GM23338 (cell line): ENCODE measurements around the gene RAD51B. TPM values are rescaled to one million over a fixed set of nuclear protein-coding genes. Genes with fewer than 3 reads are reported as not detected.

Experiments used
- ATAC-seq: fragments of 200-7000 bp; cut with Tn5 transposase; 3 replicates; pipeline ENCODE4 v1.9.1; 2020
- DNase-seq: peaks from one replicate; pipeline ENCODE4 v3.0.0-alpha.2; 2015; ENCODE audit warnings: low spot score
- H2AFZ ChIP-seq: fragments of 200-600 bp; sonication (generic); 2 replicates; pipeline ENCODE4 v1.8.0; 2016; ENCODE audit warnings: antibody characterized with exemption, mild to moderate bottlenecking, moderate library complexity
- H3F3A ChIP-seq: fragments of 200-600 bp; sonication (generic); replicated peaks from 2 replicates; pipeline ENCODE4 v1.8.0; 2017; ENCODE audit warnings: antibody characterized with exemption, mixed run types, low read depth
- H3K27ac ChIP-seq: fragments of 200-600 bp; sonication (generic); 2 replicates; pipeline ENCODE4 v1.6.1; 2016; ENCODE audit warnings: low read depth
- H3K27me3 ChIP-seq: fragments of 200-600 bp; sonication (generic); 2 replicates; pipeline ENCODE4 v1.8.0; 2016; ENCODE audit warnings: mild to moderate bottlenecking, mixed run types, moderate library complexity; ENCODE audit not compliant: insufficient read depth
- H3K36me3 ChIP-seq: fragments of 200-600 bp; sonication (generic); 2 replicates; pipeline ENCODE4 v1.8.0; 2016; ENCODE audit warnings: mild to moderate bottlenecking; ENCODE audit not compliant: insufficient read depth
- H3K4me1 ChIP-seq: fragments of 200-600 bp; sonication (generic); 2 replicates; pipeline ENCODE4 v1.8.0; 2016; ENCODE audit warnings: mild to moderate bottlenecking, moderate library complexity; ENCODE audit not compliant: insufficient read depth
- H3K4me2 ChIP-seq: fragments of 200-600 bp; sonication (generic); 2 replicates; pipeline ENCODE4 v1.7.1; 2017; ENCODE audit warnings: mixed run types
- H3K4me3 ChIP-seq: fragments of 200-600 bp; sonication (generic); 2 replicates; pipeline ENCODE4 v1.6.1; 2016; ENCODE audit warnings: mixed run types
- H3K79me2 ChIP-seq: fragments of 200-600 bp; sonication (generic); replicated peaks from 2 replicates; pipeline ENCODE4 v1.8.0; 2017; ENCODE audit warnings: mild to moderate bottlenecking; ENCODE audit not compliant: insufficient read depth
- H3K9me2 ChIP-seq: fragments of 200-600 bp; sonication (generic); 2 replicates; pipeline ENCODE4 v1.8.0; 2017; ENCODE audit not compliant: insufficient read depth
- H4K20me1 ChIP-seq: fragments of 200-600 bp; sonication (generic); replicated peaks from 2 replicates; pipeline ENCODE4 v1.8.0; 2017; ENCODE audit warnings: mild to moderate bottlenecking; ENCODE audit not compliant: insufficient read depth
- H3K27ac Mint-ChIP-seq: 2 replicates; pipeline ENCODE4 v1.8.0; 2020; ENCODE audit warnings: inconsistent platforms, mild to moderate bottlenecking, moderate library complexity, mixed read lengths
- H3K27me3 Mint-ChIP-seq: 3 replicates; pipeline ENCODE4 v1.8.0; 2022; ENCODE audit warnings: low read depth, mild to moderate bottlenecking, moderate library complexity, mixed read lengths, inconsistent platforms; ENCODE audit not compliant: insufficient read depth, poor library complexity
- H3K36me3 Mint-ChIP-seq: 3 replicates; pipeline ENCODE4 v1.8.0; 2021; ENCODE audit warnings: low read depth, mild to moderate bottlenecking, inconsistent platforms, moderate library complexity, mixed read lengths
- H3K4me1 Mint-ChIP-seq: 3 replicates; pipeline ENCODE4 v1.8.0; 2020; ENCODE audit warnings: mild to moderate bottlenecking, inconsistent platforms, mixed read lengths
- H3K4me3 Mint-ChIP-seq: 3 replicates; pipeline ENCODE4 v1.8.0; 2021; ENCODE audit warnings: moderate library complexity, mild to moderate bottlenecking, inconsistent platforms, mixed read lengths
- H3K9me3 Mint-ChIP-seq: 3 replicates; pipeline ENCODE4 v1.8.0; 2020; ENCODE audit warnings: moderate library complexity, mild to moderate bottlenecking, inconsistent platforms, mixed read lengths
- CREB1 ChIP-seq: fragments of 250-450 bp; sonication (Bioruptor Pico); IDR thresholded peaks from 2 replicates; pipeline ENCODE4 v1.5.0; 2020; ENCODE audit warnings: low read depth, mild to moderate bottlenecking, moderate library complexity
- EZH2 ChIP-seq: fragments of 200-600 bp; sonication (generic); IDR thresholded peaks from one replicate; pipeline ENCODE4 v1.8.0; 2017; ENCODE audit warnings: antibody characterized with exemption, mild to moderate bottlenecking, low read depth; ENCODE audit not compliant: unreplicated experiment
- EZH2phosphoT487 ChIP-seq: fragments of 200-600 bp; sonication (generic); IDR thresholded peaks from one replicate; pipeline ENCODE4 v1.8.1; 2018; ENCODE audit warnings: antibody characterized with exemption; ENCODE audit not compliant: unreplicated experiment
- JUNB ChIP-seq: IDR thresholded peaks from one replicate; pipeline ENCODE4 v1.6.1; 2016; ENCODE audit warnings: antibody characterized with exemption; ENCODE audit not compliant: unreplicated experiment
- NANOG ChIP-seq: IDR thresholded peaks from 2 replicates; pipeline ENCODE4 v1.6.1; 2016; ENCODE audit warnings: antibody characterized with exemption, borderline replicate concordance
- POLR2AphosphoS5 ChIP-seq: IDR thresholded peaks from 2 replicates; pipeline ENCODE4 v1.6.1; 2016; ENCODE audit warnings: antibody characterized with exemption, low read depth
- STAT1 ChIP-seq: IDR thresholded peaks from one replicate; pipeline ENCODE4 v1.6.1; 2016; ENCODE audit warnings: antibody characterized with exemption; ENCODE audit not compliant: unreplicated experiment
- ZNF114 ChIP-seq: fragments of 250-450 bp; sonication (Bioruptor Pico); IDR thresholded peaks from 2 replicates; pipeline ENCODE4 v1.5.0; 2020; ENCODE audit warnings: mild to moderate bottlenecking, moderate library complexity
- polyA plus RNA-seq: library from polyadenylated mRNA; unstranded; fragments of >200 nt; fragmentation: Nextera tagmentation; extraction: Ambion mirVana; gene quantifications from 2 replicates; pipeline ENCODE4 v1.2.1, GENCODE V29; 2016
- total RNA-seq: library from RNA; depleted of rRNA; stranded (reverse); fragments of >200 nt; shearing (Covaris generic); gene quantifications from 2 replicates; pipeline ENCODE4 v1.2.3, GENCODE V29; 2014
- TF ChIP-seq, protein P1 (sequence below), 2 experiments: fragments of 200-600 bp in 1 of 2; sonication (generic) in 1 of 2; conservative IDR thresholded peaks; 2 replicates each; pipeline versions ENCODE4 v1.5.1 to v1.6.1; 2016 to 2017; ENCODE audit warnings: antibody characterized with exemption in 2 of 2, low read depth in 2 of 2, mild to moderate bottlenecking in 2 of 2, moderate library complexity in 1 of 2

Gene RAD51B
- total and polyA plus RNA-seq, 2 experiments from 2014 or later: 15.7 to 29.1 TPM

DNA sequence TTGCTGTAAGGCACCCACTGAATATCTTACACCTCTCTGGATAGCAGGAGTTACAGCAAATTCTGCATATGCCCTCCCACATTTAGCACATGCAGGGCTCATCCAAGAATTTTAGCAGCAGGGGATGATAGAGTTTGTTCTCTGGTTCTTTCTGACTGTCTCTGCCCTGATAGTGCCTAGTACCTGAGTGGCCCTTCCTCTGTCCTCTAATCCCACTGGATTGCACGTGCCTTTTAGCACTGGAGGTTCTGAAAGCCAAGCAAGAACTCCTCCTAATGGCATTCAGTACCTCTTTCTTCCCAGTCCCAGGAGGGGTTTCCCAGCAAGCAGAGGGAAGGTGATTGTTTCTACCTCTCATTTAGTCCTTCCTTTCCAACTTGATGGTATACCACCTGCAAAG lies 566.9 kb downstream of the RAD51B start:
- Histone ChIP-seq H3K36me3 (no peaks in the 10 kb centered on the region), H2AFZ (0 out of 2 replicates have a peak overlapping the region, but pooled peaks have one; percentile 18), H3K4me1 (peaks cover 3% of the 10 kb centered on the region; the same call in 1 of the 2 replicates), H3K4me3 (no peak overlapping the region), H4K20me1 (no peaks in the 10 kb centered on the region), H3K79me2 (no peaks in the 10 kb centered on the region), H3K9me2 (peaks cover 6% of the 10 kb centered on the region; the same call in 1 of the 2 replicates), H3K27ac (no peak overlapping the region), H3F3A (no peaks in the 10 kb centered on the region), H3K4me2 (no peak overlapping the region), H3K27me3 (no peaks in the 10 kb centered on the region)
- no peak for TF ChIP-seq EZH2phosphoT487
- TF ChIP-seq EZH2: no peak
- no peak for TF ChIP-seq POLR2AphosphoS5
- TF ChIP-seq, protein P1, sequence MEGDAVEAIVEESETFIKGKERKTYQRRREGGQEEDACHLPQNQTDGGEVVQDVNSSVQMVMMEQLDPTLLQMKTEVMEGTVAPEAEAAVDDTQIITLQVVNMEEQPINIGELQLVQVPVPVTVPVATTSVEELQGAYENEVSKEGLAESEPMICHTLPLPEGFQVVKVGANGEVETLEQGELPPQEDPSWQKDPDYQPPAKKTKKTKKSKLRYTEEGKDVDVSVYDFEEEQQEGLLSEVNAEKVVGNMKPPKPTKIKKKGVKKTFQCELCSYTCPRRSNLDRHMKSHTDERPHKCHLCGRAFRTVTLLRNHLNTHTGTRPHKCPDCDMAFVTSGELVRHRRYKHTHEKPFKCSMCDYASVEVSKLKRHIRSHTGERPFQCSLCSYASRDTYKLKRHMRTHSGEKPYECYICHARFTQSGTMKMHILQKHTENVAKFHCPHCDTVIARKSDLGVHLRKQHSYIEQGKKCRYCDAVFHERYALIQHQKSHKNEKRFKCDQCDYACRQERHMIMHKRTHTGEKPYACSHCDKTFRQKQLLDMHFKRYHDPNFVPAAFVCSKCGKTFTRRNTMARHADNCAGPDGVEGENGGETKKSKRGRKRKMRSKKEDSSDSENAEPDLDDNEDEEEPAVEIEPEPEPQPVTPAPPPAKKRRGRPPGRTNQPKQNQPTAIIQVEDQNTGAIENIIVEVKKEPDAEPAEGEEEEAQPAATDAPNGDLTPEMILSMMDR (conservative IDR thresholded peaks at IDR 0.05; ENCODE audit: low read depth in 2 of 2): no peak
- no peak for TF ChIP-seq JUNB
- no peak for TF ChIP-seq CREB1 (CRISPR knock-in tag)
- TF ChIP-seq STAT1: no peak
- no peak for TF ChIP-seq ZNF114 (CRISPR knock-in tag)
- ATAC-seq (peak; percentile 51), DNase-seq (no peak)
- no peak overlapping the region for H3K4me3 Mint-ChIP-seq
- peaks cover 13% of the 10 kb centered on the region; the same call in 2 of the 3 replicates for H3K4me1 Mint-ChIP-seq
- H3K9me3 Mint-ChIP-seq: no peaks in the 10 kb centered on the region
- no peak overlapping the region for H3K27ac Mint-ChIP-seq
- no peaks in the 10 kb centered on the region for H3K27me3 Mint-ChIP-seq
- H3K36me3 Mint-ChIP-seq: no peaks in the 10 kb centered on the region

DNA sequence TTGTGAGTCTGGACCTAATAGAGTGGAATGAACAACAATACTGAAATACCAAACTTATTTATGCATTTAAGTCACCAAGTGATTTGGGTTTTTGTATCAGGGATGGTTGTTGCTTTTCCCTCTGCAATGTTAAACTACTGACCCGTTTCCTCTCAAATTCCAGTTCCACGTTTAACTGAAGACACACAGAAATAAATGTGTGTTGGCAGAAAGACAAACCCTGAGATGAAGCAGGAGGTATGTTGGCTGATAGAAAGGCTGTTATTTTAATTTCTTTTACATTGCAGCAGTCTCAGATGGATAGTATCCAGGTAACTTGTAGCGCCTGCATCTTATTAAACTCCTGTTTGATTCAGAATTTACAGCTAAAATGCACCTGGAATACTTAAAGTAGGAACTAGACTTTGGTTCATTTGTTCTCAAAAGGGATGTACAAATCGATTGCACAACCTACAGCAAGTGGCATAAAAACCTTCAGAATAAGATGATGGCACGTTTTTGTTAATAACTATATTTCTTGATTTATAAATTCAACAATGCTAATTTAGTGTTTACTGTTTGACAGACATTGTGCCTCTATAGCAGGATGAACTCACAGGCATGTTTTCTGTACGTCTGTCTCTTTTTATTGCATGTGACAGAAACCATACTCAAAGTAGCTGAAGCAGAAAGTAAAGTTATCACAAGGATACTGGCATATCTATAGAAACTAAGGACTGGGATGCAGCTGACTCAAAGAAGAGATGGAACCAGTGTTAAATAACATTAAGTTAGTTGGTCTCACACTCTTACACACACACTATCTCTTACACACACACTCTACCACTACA lies 567.6 kb downstream of the RAD51B start:
- DNase-seq: no peak
- Histone ChIP-seq H3K9me2 (peaks cover 6% of the 10 kb centered on the region; the same call in 1 of the 2 replicates), H3K4me3 (no peak overlapping the region), H3K4me1 (peaks cover 3% of the 10 kb centered on the region; the same call in 1 of the 2 replicates), H3F3A (no peaks in the 10 kb centered on the region), H2AFZ (no peak overlapping the region), H3K27ac (no peak overlapping the region), H4K20me1 (no peaks in the 10 kb centered on the region), H3K36me3 (no peaks in the 10 kb centered on the region), H3K79me2 (no peaks in the 10 kb centered on the region), H3K4me2 (no peak overlapping the region), H3K27me3 (no peaks in the 10 kb centered on the region)
- H3K36me3 Mint-ChIP-seq: no peaks in the 10 kb centered on the region
- H3K4me1 Mint-ChIP-seq: peaks cover 13% of the 10 kb centered on the region; the same call in 2 of the 3 replicates
- ATAC-seq: no peak
- H3K27ac Mint-ChIP-seq: no peak overlapping the region
- no peak overlapping the region for H3K4me3 Mint-ChIP-seq
- no peak for TF ChIP-seq POLR2AphosphoS5
- no peak for TF ChIP-seq JUNB
- TF ChIP-seq ZNF114 (CRISPR knock-in tag): no peak
- no peak for TF ChIP-seq NANOG
- no peaks in the 10 kb centered on the region for H3K27me3 Mint-ChIP-seq
- H3K9me3 Mint-ChIP-seq: no peaks in the 10 kb centered on the region
